ENCODE measurements around the gene VTI1B.

DNA sequence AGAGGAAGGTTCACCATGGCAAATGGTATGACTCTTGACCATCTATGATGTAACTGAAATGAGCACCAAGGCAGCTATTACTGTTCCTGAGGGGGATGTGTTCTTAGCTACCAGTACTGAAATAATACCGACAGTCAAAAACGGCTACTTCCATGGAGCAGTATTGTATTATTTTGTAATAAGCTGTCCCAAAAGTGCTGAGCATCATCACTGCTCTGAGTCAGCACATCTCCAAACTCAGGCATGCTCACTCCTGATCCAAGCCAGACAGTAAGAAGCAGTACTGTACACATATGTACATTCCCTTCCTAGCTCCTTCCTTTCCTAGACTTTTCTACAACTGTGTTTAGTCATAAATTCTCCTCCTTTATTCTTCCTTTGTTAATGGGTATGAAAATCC lies 8.6 kb downstream of the VTI1B start:
- TF ChIP-seq POLR2A (IDR thresholded peaks at IDR 0.05; ENCODE audit: low read length) (no peak), GATA1 (IDR thresholded peaks at IDR 0.05; ENCODE audit: low read depth, low read length) (no peak)

Data from erythroblast (primary cell).